Adipose tissue (tissue), 3 donors: ENCODE data around the gene SLAMF9. TPM values are rescaled to one million over a fixed set of nuclear protein-coding genes. Genes with fewer than 3 reads are reported as not detected.
"Not testable (repeated sequence)": the region's sequence is repeated elsewhere in the genome, so short reads cannot be mapped to it uniquely, and the experiment has no call there.

Source experiments
- H3K27ac ChIP-seq: one replicate; pipeline ENCODE4 v1.5.1; 2013; ENCODE audit warnings: low read depth, low read length
- WGBS, 3 donors: extraction: QIAGEN DNeasy Blood & Tissue Kit; methylation state at CpG; one replicate each; pipeline ENCODE4 v1.1.7; 2013; 5-methylcytosine and 5-hydroxymethylcytosine counted together
- polyA plus RNA-seq, 3 donors: library from polyadenylated mRNA; stranded (reverse); fragments of 200-250 nt; gene quantifications; one replicate each; pipeline ENCODE4 v1.2.3, GENCODE V29; 2013
- donor health status: healthy with polysubstance abuse.
- donor health status: Bipolar disorder and iron deficiency.
- donor health status: healthy.

SLAMF9 gene
- polyA plus RNA-seq, 3 donors: 0.12 TPM; not detected in 2

DNA sequence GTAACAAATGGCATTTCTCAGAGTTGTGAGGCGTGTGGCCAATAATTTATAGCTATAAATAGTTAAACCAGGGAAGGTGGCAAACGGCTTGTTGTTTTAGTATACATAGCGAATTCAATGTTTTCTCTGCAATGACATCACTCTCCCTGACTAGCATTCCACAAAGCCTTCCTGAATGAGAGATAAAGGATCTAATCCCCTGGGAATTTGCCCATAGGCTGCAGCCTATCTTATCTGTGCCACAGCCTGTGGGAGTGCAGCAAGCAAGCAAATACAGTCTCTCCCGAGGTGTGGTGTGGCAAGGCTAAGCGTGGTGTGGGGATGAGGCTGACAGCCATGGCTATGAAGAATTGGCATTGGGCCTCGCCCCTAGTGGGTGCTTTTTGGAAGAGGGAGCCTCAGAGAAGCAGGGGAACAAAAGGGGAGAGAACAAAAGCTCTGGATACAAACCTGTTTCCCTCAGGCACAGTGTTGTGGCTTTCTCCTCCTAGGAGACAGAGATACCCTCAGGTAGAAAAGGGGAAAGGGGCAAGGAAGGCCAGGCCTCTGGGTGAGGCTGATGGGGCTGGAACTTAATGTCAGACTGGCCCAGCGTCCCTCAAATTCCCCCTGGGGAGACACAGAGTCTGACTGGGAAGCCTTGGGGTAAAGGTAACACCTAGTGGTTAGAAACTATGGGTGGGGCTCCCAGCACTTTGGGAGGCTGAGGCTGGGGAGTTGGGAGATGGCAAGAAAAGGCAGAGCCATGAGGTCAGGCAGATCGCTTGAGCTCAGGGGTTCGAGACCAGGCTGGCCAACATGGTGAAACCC, 37.6 kb downstream of the SLAMF9 start:
- 31 to 63% (median 55%) methylated on average over 9 of the region's 9 CpGs for WGBS, 3 donors

GRCh38 chr1:159915571-159916241, 38.3 kb downstream of the SLAMF9 start:
- 32 to 66% (median 63%) methylated on average over 5 of the region's 5 CpGs for WGBS, 3 donors

More for the DNA sequence above, 37.6 kb downstream of the SLAMF9 start:
- no peak overlapping the region for H3K27ac ChIP-seq

GRCh38 chr1:159914252-159915018, 39.6 kb downstream of the SLAMF9 start:
- H3K27ac ChIP-seq: no peak overlapping the region

More at GRCh38 chr1:159915571-159916241, 38.3 kb downstream of the SLAMF9 start:
- no peak overlapping the region for H3K27ac ChIP-seq

DNA sequence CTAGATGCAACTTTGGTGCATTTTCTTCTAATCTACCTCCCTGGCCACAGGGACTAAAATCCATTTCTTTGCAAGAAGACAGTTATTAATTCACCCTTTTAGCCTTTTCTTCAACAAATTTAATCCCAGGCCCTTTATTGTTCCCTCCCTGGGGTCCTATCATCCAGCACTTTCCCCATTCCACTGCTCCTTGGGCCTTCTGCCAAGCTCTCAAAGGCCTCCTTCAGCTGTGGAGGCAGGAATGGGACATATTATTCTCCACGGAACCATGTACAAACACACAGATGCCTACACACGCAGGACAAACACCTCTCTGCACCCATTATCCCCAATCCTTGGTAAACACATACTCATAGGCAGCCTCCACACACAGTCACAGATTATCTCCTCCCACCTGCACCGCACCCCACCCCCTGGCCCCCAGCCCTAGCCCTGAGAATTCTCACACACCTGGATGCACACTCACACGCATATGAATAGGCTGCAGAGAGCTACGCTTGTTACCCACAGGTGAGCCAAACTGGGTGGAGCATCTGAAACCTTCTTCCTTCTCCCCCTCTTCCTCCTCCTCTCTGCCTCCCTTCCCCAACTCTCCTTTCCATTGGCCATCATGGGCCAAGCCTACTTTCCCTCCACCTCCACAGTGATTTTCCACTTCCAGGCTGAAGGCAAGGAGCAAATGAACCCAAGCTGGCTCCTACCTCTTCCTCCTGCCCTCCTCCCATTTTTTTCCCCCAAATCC, 40.4 kb downstream of the SLAMF9 start:
- no peak overlapping the region for H3K27ac ChIP-seq
- WGBS, 3 donors: 36 to 74% (median 60%) methylated on average over 5 of the region's 5 CpGs

More at GRCh38 chr1:159914252-159915018, 39.6 kb downstream of the SLAMF9 start:
- 73 to 91% (median 88%) methylated on average over 10 of the region's 10 CpGs for WGBS, 3 donors

GRCh38 chr1:159911326-159912070, 42.5 kb downstream of the SLAMF9 start:
- no peak overlapping the region for H3K27ac ChIP-seq
- WGBS, 3 donors: 54 to 72% (median 55%) methylated on average over 6 of the region's 6 CpGs

DNA sequence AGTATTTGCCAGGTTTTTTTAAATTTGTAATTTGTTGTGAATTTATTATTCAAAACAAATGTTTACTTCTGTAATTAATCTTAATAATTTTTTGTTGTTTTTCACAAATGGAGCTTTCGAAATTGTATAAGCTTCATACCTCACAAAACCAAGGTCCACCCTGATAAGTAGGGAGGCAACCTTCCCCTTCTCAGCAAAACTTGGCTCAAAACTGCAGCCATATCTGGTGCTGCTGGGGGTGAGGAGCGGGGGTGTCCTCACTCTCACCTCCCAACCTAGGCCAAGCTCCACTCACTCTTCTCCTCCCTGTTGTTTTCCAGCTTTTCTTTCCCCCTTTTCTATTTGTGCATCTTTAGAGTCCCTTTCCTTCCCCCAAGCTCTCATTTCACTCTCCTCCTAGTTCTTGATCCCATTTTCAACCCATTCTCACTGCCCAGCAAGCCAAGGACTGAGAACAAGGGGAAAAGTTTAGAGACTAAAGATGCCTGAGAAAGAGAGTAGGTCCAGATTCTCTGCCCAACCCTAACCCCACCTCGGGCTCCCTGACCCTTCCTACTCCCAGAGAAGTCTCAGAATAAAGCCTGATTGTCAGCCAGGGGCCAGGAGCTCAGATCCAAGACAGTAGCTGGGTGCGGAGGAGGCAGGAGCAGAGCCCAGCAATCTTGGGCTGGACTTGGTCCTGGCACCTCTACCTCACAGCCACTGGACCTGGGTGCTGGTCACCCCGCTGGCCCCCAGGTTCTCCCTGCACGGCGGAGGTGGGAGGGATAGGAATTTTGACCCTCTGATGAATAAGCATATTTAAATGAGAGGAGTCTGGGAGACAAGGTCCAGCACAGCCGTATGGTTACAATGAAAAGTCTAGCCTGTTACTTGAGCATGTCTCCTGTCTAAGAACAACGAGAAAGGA, 45.8 kb downstream of the SLAMF9 start:
- no peak overlapping the region for H3K27ac ChIP-seq
- WGBS, 3 donors: 66 to 85% (median 82%) methylated on average over 9 of the region's 9 CpGs

DNA sequence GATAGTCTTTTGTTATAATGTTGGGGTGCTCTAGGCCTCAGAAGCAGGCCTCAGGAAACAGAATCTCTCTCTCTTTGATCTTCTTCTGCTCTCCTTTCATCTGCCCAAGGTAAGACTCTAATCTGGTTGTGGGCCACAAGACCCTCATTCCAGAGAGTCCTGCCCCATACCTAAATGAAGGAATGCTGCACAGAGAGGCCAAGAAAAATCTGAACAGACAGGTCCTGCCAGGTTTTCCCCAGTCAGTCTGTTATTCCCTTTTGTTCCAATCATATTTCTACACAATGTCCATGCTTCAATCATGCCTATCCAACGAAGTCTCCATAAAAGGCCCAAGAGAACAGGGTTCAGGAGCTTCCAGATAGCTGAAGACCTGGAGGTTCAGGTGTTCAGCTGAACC, 47.1 kb downstream of the SLAMF9 start:
- H3K27ac ChIP-seq: no peak overlapping the region
- WGBS, 3 donors: 64 to 89% (median 83%) methylated on average over 1 of the region's 1 CpG

DNA sequence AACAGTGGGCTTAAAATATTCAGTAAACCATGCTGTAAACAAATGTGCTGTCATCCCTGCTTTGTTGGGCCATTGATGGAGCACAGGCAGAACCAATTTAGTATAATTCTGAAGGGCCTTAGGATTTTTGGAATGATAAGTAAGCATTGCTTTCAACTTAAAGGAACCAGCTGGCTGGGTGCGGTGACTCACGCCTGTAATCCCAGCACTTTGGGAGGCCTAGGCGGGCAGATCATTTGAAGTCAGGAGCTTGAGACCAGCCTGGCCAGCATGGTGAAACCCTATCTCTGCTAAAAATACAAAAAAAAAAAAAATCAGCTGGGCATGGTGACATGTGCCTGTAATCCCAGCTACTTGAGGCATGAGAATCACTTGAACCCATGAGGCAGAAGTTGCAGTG, 50.0 kb downstream of the SLAMF9 start:
- WGBS, 3 donors: 67 to 81% (median 76%) methylated on average over 3 of the region's 3 CpGs
- H3K27ac ChIP-seq: not testable (repeated sequence)

- 64 to 100% (median 82%) methylated on average over 3 of the region's 3 CpGs for WGBS, 3 donors
- no peak overlapping the region for H3K27ac ChIP-seq
Measured at GRCh38 chr1:159902541-159902940, 51.5 kb downstream of the SLAMF9 start.

Other genes starting within 250 kb of the SLAMF9 start
- gene CRP, start 239.6 kb downstream of the SLAMF9 start, polyA plus RNA-seq: 1 to 10 TPM in 1 of 3 donors, under 1 TPM in 1, not detected in 1; 0.07 to 4.6 TPM
- 100 to 1,000 TPM in 1 of 3 donors, 10 to 100 TPM in 2; 83.6 to 111 (median 90.2) TPM for gene DUSP23, start 173.3 kb downstream of the SLAMF9 start, polyA plus RNA-seq
- gene FCRL6, start 151.9 kb downstream of the SLAMF9 start, polyA plus RNA-seq: 1 to 10 TPM in 1 of 3 donors, under 1 TPM in 2; 0.08 to 1.1 (median 0.19) TPM
- gene SLAMF8, start 127.4 kb downstream of the SLAMF9 start, polyA plus RNA-seq: 1 to 10 TPM; 1.0 to 3.1 (median 2.7) TPM
- gene VSIG8, start 91.6 kb downstream of the SLAMF9 start, polyA plus RNA-seq: under 1 TPM in 2 of 3 donors, not detected in 1; 0.03 to 0.22 TPM
- 1 to 10 TPM in 1 of 3 donors, under 1 TPM in 1, not detected in 1; 0.33 to 1.1 TPM for gene CFAP45, start 54.1 kb downstream of the SLAMF9 start, polyA plus RNA-seq
- 100 to 1,000 TPM; 273 to 442 (median 340) TPM for gene TAGLN2, start 28.7 kb downstream of the SLAMF9 start, polyA plus RNA-seq
- 1 to 10 TPM in 2 of 3 donors, under 1 TPM in 1; 0.56 to 1.6 (median 1.4) TPM for gene IGSF9, start 8.6 kb downstream of the SLAMF9 start, polyA plus RNA-seq
- gene PIGM, start 77.8 kb upstream of the SLAMF9 start, polyA plus RNA-seq: 1 to 10 TPM in 2 of 3 donors, under 1 TPM in 1; 0.90 to 4.1 (median 2.4) TPM
- under 1 TPM in 2 of 3 donors, not detected in 1; 0.09 to 0.12 TPM for gene KCNJ10, start 115.9 kb upstream of the SLAMF9 start, polyA plus RNA-seq
- under 1 TPM in 1 of 3 donors, not detected in 2; 0.03 TPM for gene KCNJ9, start 127.3 kb upstream of the SLAMF9 start, polyA plus RNA-seq
- gene IGSF8, start 144.4 kb upstream of the SLAMF9 start, polyA plus RNA-seq: 10 to 100 TPM; 13.8 to 24.8 (median 23.9) TPM
- gene ATP1A2, start 161.5 kb upstream of the SLAMF9 start, polyA plus RNA-seq: 100 to 1,000 TPM in 1 of 3 donors, 10 to 100 TPM in 1, 1 to 10 TPM in 1; 7.3 to 110 (median 25.6) TPM
- under 1 TPM; 0.13 to 0.56 (median 0.54) TPM for gene ATP1A4, start 197.4 kb upstream of the SLAMF9 start, polyA plus RNA-seq
- gene CASQ1, start 236.3 kb upstream of the SLAMF9 start, polyA plus RNA-seq: under 1 TPM in 2 of 3 donors, not detected in 1; 0.13 to 0.35 TPM